CD14-positive monocyte (primary cell): ENCODE measurements around the gene SRRT. TPM values are rescaled to one million over a fixed set of nuclear protein-coding genes. Genes with fewer than 3 reads are reported as not detected.

ENCODE experiments used
- DNase-seq, 3 donors: peaks; one replicate each; pipeline ENCODE4 v3.0.0-alpha.2; 2011 to 2022
- H2AFZ ChIP-seq: 2 replicates; pipeline ENCODE4 v1.6.0; 2012; ENCODE audit warnings: mild to moderate bottlenecking, low read depth, low read length, inconsistent platforms; ENCODE audit not compliant: insufficient read depth, poor library complexity, severe bottlenecking
- H3K27ac ChIP-seq, 2 donors: 1 replicate in 1 of 2; 2 replicates in 1 of 2; pipeline ENCODE4 v1.5.1; 2012 to 2013; ENCODE audit warnings: low read length in 2 of 2, control low read depth in 1 of 2, inconsistent platforms in 1 of 2, low read depth in 1 of 2, mild to moderate bottlenecking in 1 of 2
- H3K27me3 ChIP-seq, 2 donors: one replicate each; pipeline versions ENCODE4 v1.6.0 to v1.6.1; 2011 to 2013; ENCODE audit warnings: low read length in 2 of 2; ENCODE audit not compliant: control insufficient read depth in 2 of 2, insufficient read depth in 2 of 2
- H3K36me3 ChIP-seq, 2 donors: replicated peaks in 1 of 2; 1 replicate in 1 of 2; 2 replicates in 1 of 2; pipeline versions ENCODE4 v1.5.1 to v1.6.1; 2012 to 2013; ENCODE audit warnings: low read length in 2 of 2, control low read depth in 1 of 2, inconsistent platforms in 1 of 2, mild to moderate bottlenecking in 1 of 2; ENCODE audit not compliant: insufficient read depth in 2 of 2, control insufficient read depth in 1 of 2
- H3K4me1 ChIP-seq, 2 donors: 1 replicate in 1 of 2; 2 replicates in 1 of 2; pipeline versions ENCODE4 v1.5.1 to v1.6.1; 2012 to 2013; ENCODE audit warnings: low read length in 2 of 2, control low read depth in 1 of 2, inconsistent platforms in 1 of 2, mild to moderate bottlenecking in 1 of 2, moderate library complexity in 1 of 2; ENCODE audit not compliant: insufficient read depth in 2 of 2, control insufficient read depth in 1 of 2
- H3K4me2 ChIP-seq: replicated peaks from 2 replicates; pipeline ENCODE3; 2012; ENCODE audit warnings: low read length, moderate library complexity, mild to moderate bottlenecking; ENCODE audit not compliant: poor library complexity, severe bottlenecking; ENCODE audit errors: extremely low read depth
- H3K4me3 ChIP-seq, 3 experiments: fragments of 200-600 bp in 1 of 3; sonication (generic) in 1 of 3; replicated peaks in 1 of 3; 1 replicate in 2 of 3; 2 replicates in 1 of 3; pipeline ENCODE4 v1.5.1; 2011 to 2013; ENCODE audit warnings: low read length in 3 of 3, mild to moderate bottlenecking in 3 of 3, control low read depth in 2 of 3, low read depth in 2 of 3, inconsistent platforms in 1 of 3, moderate library complexity in 1 of 3
- H3K79me2 ChIP-seq: 2 replicates; pipeline ENCODE4 v1.6.0; 2012; ENCODE audit warnings: mild to moderate bottlenecking, control low read depth, inconsistent platforms, low read length, moderate library complexity; ENCODE audit not compliant: insufficient read depth
- H3K9ac ChIP-seq: 2 replicates; pipeline ENCODE4 v1.6.0; 2017; ENCODE audit warnings: low read length, mild to moderate bottlenecking; ENCODE audit not compliant: insufficient read depth, poor library complexity, severe bottlenecking
- H3K9me3 ChIP-seq, 2 donors: replicated peaks in 1 of 2; 1 replicate in 1 of 2; 2 replicates in 1 of 2; pipeline versions ENCODE4 v1.5.1 to v1.6.1; 2012 to 2013; ENCODE audit warnings: low read length in 2 of 2, control low read depth in 1 of 2; ENCODE audit not compliant: control insufficient read depth in 1 of 2, insufficient read depth in 1 of 2
- H4K20me1 ChIP-seq: 2 replicates; pipeline ENCODE4 v1.6.0; 2012; ENCODE audit warnings: mild to moderate bottlenecking, low read length, control low read depth, moderate library complexity; ENCODE audit not compliant: insufficient read depth
- H3K27ac Mint-ChIP-seq, 7 donors: one replicate each; pipeline ENCODE4 v1.8.0; 2020; ENCODE audit warnings: mild to moderate bottlenecking in 7 of 7, mixed read lengths in 7 of 7, moderate library complexity in 6 of 7, inconsistent platforms in 2 of 7
- H3K27me3 Mint-ChIP-seq, 3 donors: one replicate each; pipeline ENCODE4 v1.8.0; 2021 to 2022; ENCODE audit warnings: low read depth in 3 of 3, mild to moderate bottlenecking in 3 of 3, mixed read lengths in 3 of 3, moderate library complexity in 3 of 3, inconsistent platforms in 1 of 3
- H3K36me3 Mint-ChIP-seq, 2 donors: one replicate each; pipeline ENCODE4 v1.8.0; 2020; ENCODE audit warnings: mixed read lengths in 2 of 2, inconsistent platforms in 1 of 2, mild to moderate bottlenecking in 1 of 2
- H3K4me1 Mint-ChIP-seq: one replicate; pipeline ENCODE4 v1.8.0; 2020; ENCODE audit warnings: mild to moderate bottlenecking, mixed read lengths
- H3K4me3 Mint-ChIP-seq, 2 donors: one replicate each; pipeline ENCODE4 v1.8.0; 2020; ENCODE audit warnings: mild to moderate bottlenecking in 2 of 2, mixed read lengths in 2 of 2, moderate library complexity in 1 of 2
- H3K9me3 Mint-ChIP-seq, 7 donors: one replicate each; pipeline ENCODE4 v1.8.0; 2020 to 2022; ENCODE audit warnings: mixed read lengths in 7 of 7, mild to moderate bottlenecking in 6 of 7, moderate library complexity in 6 of 7, inconsistent platforms in 2 of 7
- WGBS: methylation state at CpG from one replicate; pipeline ENCODE4 v1.1.5; 2013; ENCODE audit warnings: missing lambda C conversion rate; ENCODE audit not compliant: insufficient coverage; 5-methylcytosine and 5-hydroxymethylcytosine counted together
- intact Hi-C, 2 donors: fragments of 100-400 bp; cut with micrococcal nuclease; formaldehyde crosslinking; loops; one replicate each; pipeline versions ENCODE4 v1.15.0 to v1.15.1; 2023
- polyA plus RNA-seq, 3 donors: library from polyadenylated mRNA; depleted of rRNA in 1 of 3; unstranded in 2 of 3; stranded (reverse) in 1 of 3; fragments of 300-500 nt in 2 of 3; fragments of >200 nt in 1 of 3; fragmentation: Illumina TruSeq in 2 of 3; gene quantifications; 1 replicate in 2 of 3; 2 replicates in 1 of 3; pipeline ENCODE4 v1.2.3, GENCODE V29; 2012 to 2021
- TF ChIP-seq, protein P1 (sequence below): fragments of 200-600 bp; IDR thresholded peaks from one replicate; pipeline ENCODE4 v1.8.0; 2022; ENCODE audit warnings: antibody characterized with exemption, mild to moderate bottlenecking

SRRT gene
- polyA plus RNA-seq, 3 donors = 26.9 to 116 (median 29.6) TPM

DNA sequence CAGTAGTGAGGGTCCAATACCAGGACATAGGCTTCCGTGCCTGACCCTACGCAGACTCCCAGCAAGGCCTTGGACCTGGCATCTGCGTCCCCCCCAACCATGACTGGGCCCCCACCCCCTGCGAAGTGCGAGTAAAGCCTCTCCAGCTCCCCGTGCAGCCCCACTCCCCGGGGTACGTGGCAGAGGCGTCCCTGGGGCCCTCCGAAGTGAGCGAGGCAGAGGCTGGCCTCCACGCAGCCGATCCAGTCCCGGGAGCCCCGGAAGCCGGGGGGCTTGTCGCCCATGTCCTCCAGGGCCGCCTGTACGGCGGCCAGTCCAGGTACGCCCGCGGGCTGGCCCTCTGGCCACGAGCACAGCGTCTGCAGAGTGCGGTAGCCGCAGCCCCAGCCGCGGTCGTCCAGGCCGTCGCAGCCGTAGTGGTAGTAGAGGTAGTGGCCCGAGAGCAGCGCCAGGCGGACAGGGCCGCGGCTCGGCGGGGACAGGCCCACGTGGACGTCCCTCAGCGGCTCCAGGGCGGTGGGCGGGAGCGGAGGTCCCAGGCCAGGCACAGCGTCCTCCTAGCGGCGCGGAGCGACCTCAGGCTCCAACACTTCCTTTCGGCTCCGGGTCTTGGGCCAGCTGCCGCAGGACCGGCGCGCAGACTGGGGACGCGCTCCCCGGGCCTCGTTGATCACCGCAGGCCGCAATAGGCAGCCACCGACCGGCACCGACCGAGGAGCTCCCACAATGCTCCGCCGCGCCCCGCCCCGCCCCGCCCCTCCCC is 14.3 kb downstream of the SRRT start, which contains the start of gene UFSP1:
Gene UFSP1 (minus strand): TSS at position 728 of the 763 bp plus-strand sequence. CDS start 444 bp downstream, at position 284.
- H4K20me1 ChIP-seq = peaks cover 29% of the 10 kb centered on the region
- TF ChIP-seq, protein P1, sequence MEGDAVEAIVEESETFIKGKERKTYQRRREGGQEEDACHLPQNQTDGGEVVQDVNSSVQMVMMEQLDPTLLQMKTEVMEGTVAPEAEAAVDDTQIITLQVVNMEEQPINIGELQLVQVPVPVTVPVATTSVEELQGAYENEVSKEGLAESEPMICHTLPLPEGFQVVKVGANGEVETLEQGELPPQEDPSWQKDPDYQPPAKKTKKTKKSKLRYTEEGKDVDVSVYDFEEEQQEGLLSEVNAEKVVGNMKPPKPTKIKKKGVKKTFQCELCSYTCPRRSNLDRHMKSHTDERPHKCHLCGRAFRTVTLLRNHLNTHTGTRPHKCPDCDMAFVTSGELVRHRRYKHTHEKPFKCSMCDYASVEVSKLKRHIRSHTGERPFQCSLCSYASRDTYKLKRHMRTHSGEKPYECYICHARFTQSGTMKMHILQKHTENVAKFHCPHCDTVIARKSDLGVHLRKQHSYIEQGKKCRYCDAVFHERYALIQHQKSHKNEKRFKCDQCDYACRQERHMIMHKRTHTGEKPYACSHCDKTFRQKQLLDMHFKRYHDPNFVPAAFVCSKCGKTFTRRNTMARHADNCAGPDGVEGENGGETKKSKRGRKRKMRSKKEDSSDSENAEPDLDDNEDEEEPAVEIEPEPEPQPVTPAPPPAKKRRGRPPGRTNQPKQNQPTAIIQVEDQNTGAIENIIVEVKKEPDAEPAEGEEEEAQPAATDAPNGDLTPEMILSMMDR = no peak
- peak within 1 kb of the TSS; percentile 43 to 81 (median 54) for H3K4me3 ChIP-seq
- H2AFZ ChIP-seq = peak within 1 kb of the TSS; percentile 89
- peaks cover 14 to 39% of the 10 kb centered on the region in 2 donors for H3K27me3 ChIP-seq
- peaks cover 49 to 59% of the 10 kb centered on the region in 2 donors for H3K4me1 ChIP-seq
- H3K4me2 ChIP-seq = peak within 1 kb of the TSS; percentile 97
- H3K4me1 Mint-ChIP-seq = peaks cover 56% of the 10 kb centered on the region
- peaks cover 0 to 5% of the 10 kb centered on the region in 2 donors for H3K9me3 ChIP-seq
- peak within 1 kb of the TSS in 1 of 2 donors; percentile 76 for H3K27ac ChIP-seq
- H3K36me3 ChIP-seq = peaks cover 26 to 34% of the 10 kb centered on the region in 2 donors
- peaks cover 46 to 55% of the 10 kb centered on the region in 2 donors for H3K36me3 Mint-ChIP-seq
- H3K9me3 Mint-ChIP-seq = peaks cover 0 to 12% (median 8%) of the 10 kb centered on the region in 7 donors
- H3K79me2 ChIP-seq = peaks cover 12% of the 10 kb centered on the region
- 6% methylated on average over 62 of the region's 73 CpGs for WGBS
- peaks cover 33 to 45% (median 44%) of the 10 kb centered on the region in 3 donors for H3K27me3 Mint-ChIP-seq
- peak within 1 kb of the TSS; percentile 67 for H3K9ac ChIP-seq
- DNase-seq = no peak
- peak within 1 kb of the TSS; percentile 83 to 96 for H3K4me3 Mint-ChIP-seq
- intact Hi-C loops = loop anchor here in 1 of 2 donors (5.0 kb wide), 1 partner anchor 277 kb away; the partner anchor contains the start of gene MOSPD3
- peak within 1 kb of the TSS in 6 of 7 donors; percentile 26 to 89 (median 62) for H3K27ac Mint-ChIP-seq

DNA sequence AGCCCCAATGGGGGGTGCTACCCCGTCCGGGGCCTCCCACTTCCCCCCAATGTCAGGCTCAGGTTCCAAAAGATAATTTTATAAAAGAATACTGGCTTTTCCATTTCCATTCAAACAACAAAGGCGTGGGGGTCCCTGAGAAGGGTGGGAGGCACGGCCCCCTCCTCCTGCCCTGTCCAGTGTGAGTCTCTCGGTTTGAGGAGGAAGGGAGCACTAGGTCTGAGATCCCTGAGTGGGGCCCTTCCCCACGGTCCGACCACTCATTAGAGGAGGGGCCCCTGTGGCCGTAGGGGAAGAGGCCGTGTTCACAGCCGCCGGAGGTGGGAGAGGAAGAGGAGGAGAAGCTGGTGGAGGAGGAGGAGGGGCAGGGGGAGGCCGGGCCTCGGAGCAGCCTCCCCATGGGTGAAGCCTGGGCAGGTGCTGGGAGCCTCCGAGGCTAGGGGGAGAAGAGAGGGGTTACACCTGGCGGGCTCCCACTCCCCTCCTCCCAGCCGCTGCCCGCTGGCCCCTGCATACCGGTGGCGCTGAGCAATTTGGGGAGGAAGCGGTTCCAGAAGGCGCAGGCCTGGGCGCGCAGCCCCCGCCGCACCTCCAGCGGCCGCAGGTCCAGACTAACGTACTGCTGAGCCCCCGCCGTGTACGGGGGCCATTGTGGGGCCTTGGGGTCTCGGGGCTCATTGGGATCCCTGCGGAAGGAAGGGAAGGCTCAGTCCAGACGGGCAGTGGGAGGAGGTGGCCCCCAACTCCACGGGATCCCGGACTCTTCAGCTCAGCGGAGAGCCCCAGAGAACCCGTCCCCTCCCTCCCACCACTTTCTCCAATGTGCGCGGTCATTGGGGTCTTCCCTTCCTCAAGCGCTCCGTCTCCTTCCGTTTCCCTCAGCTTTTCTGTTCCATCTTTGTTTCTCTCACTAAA is 16.0 kb downstream of the SRRT start:
- Histone ChIP-seq H3K27me3 (peaks cover 22 to 54% of the 10 kb centered on the region in 2 donors), H3K4me1 (peaks cover 55 to 63% of the 10 kb centered on the region in 2 donors), H3K9me3 (peaks cover 0 to 8% of the 10 kb centered on the region in 2 donors), H3K9ac (no peak overlapping the region), H3K4me2 (peak overlapping the region; percentile 97), H2AFZ (peak overlapping the region; percentile 89), H3K4me3 (peak overlapping the region; percentile 43 to 81 (median 54)), H4K20me1 (peaks cover 14% of the 10 kb centered on the region), H3K27ac (no peak overlapping the region), H3K36me3 (peaks cover 11 to 17% of the 10 kb centered on the region in 2 donors), H3K79me2 (peaks cover 12% of the 10 kb centered on the region)
- intact Hi-C loops = no loop called here
- H3K4me1 Mint-ChIP-seq = peaks cover 47% of the 10 kb centered on the region
- peaks cover 0 to 13% (median 9%) of the 10 kb centered on the region in 7 donors for H3K9me3 Mint-ChIP-seq
- DNase-seq = no peak
- peaks cover 37 to 60% (median 54%) of the 10 kb centered on the region in 3 donors for H3K27me3 Mint-ChIP-seq
- peak overlapping the region in 1 of 7 donors; percentile 57 for H3K27ac Mint-ChIP-seq
- H3K36me3 Mint-ChIP-seq = peaks cover 29 to 39% of the 10 kb centered on the region in 2 donors
- TF ChIP-seq, protein P1 = no peak
- WGBS = 9% methylated on average over 30 of the region's 43 CpGs
- H3K4me3 Mint-ChIP-seq = peak overlapping the region; percentile 83 to 96
